ENCODE data around the gene LMF1. TPM values are rescaled to one million over a fixed set of nuclear protein-coding genes. Genes with fewer than 3 reads are reported as not detected.

Gene LMF1
- total and polyA plus RNA-seq, 9 of the 15 experiments (the other 6 are each of a cell fraction or from before 2014, with no cell fraction given), result 0.11 to 1.6 (median 0.55) TPM; not detected in 1

GRCh38 chr16:869823-870641 lies 100.8 kb downstream of the LMF1 start (continued):
- TF ChIP-seq NR2C2 (CRISPR knock-in tag; IDR thresholded peaks at IDR 0.05) (no peak), NR2C2 (tag; IDR thresholded peaks at IDR 0.05) (no peak), ZNF583 (CRISPR knock-in tag; IDR thresholded peaks at IDR 0.05) (no peak)
- TF ChIP-seq, protein P1, sequence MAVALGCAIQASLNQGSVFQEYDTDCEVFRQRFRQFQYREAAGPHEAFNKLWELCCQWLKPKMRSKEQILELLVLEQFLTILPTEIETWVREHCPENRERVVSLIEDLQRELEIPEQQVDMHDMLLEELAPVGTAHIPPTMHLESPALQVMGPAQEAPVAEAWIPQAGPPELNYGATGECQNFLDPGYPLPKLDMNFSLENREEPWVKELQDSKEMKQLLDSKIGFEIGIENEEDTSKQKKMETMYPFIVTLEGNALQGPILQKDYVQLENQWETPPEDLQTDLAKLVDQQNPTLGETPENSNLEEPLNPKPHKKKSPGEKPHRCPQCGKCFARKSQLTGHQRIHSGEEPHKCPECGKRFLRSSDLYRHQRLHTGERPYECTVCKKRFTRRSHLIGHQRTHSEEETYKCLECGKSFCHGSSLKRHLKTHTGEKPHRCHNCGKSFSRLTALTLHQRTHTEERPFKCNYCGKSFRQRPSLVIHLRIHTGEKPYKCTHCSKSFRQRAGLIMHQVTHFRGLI (CRISPR knock-in tag; IDR thresholded peaks at IDR 0.05), result no peak
- TF ChIP-seq, protein P2, sequence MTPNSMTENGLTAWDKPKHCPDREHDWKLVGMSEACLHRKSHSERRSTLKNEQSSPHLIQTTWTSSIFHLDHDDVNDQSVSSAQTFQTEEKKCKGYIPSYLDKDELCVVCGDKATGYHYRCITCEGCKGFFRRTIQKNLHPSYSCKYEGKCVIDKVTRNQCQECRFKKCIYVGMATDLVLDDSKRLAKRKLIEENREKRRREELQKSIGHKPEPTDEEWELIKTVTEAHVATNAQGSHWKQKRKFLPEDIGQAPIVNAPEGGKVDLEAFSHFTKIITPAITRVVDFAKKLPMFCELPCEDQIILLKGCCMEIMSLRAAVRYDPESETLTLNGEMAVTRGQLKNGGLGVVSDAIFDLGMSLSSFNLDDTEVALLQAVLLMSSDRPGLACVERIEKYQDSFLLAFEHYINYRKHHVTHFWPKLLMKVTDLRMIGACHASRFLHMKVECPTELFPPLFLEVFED (CRISPR knock-in tag; conservative IDR thresholded peaks at IDR 0.05), result no peak

Measured in K562 (cell line).